OCI-LY1 (cell line): ENCODE measurements around the gene AUH.

Source experiments
- H2AFZ ChIP-seq: fragments of 200-600 bp; sonication (generic), shearing (Covaris generic); 2 replicates; pipeline ENCODE4 v1.6.0; 2014; ENCODE audit warnings: antibody characterized with exemption, mild to moderate bottlenecking, low read length
- H3F3A ChIP-seq: fragments of 200-600 bp; sonication (generic), shearing (Covaris generic); 2 replicates; pipeline ENCODE4 v1.6.0; 2014; ENCODE audit warnings: mild to moderate bottlenecking, antibody characterized with exemption, low read length, moderate library complexity; ENCODE audit not compliant: insufficient read depth
- H3K27ac ChIP-seq: fragments of 200-600 bp; sonication (generic); 2 replicates; pipeline ENCODE4 v1.5.1; 2014; ENCODE audit warnings: low read length, mixed run types, mild to moderate bottlenecking, low read depth; ENCODE audit not compliant: poor library complexity, severe bottlenecking
- H3K27me3 ChIP-seq: fragments of 200-600 bp; sonication (generic); 2 replicates; pipeline ENCODE4 v1.6.0; 2014; ENCODE audit warnings: antibody characterized with exemption, mild to moderate bottlenecking, low read length, moderate library complexity; ENCODE audit not compliant: insufficient read depth
- H3K36me3 ChIP-seq: fragments of 200-600 bp; sonication (generic); 2 replicates; pipeline ENCODE4 v1.6.1; 2014; ENCODE audit warnings: mild to moderate bottlenecking, antibody characterized with exemption, low read length, moderate library complexity, mixed read lengths; ENCODE audit not compliant: insufficient read depth
- H3K4me1 ChIP-seq: fragments of 200-600 bp; sonication (generic); 2 replicates; pipeline ENCODE4 v1.5.1; 2014; ENCODE audit warnings: mild to moderate bottlenecking, low read length, moderate library complexity; ENCODE audit not compliant: insufficient read depth, severe bottlenecking
- H3K4me2 ChIP-seq: fragments of 200-600 bp; sonication (generic), shearing (Covaris generic); 2 replicates; pipeline ENCODE4 v1.6.1; 2014; ENCODE audit warnings: low read length
- H3K4me3 ChIP-seq: fragments of 200-600 bp; sonication (generic); 2 replicates; pipeline ENCODE4 v1.5.1; 2014; ENCODE audit warnings: low read length, low read depth, mild to moderate bottlenecking, mixed read lengths; ENCODE audit not compliant: poor library complexity, severe bottlenecking
- H3K79me2 ChIP-seq: fragments of 200-600 bp; shearing (Covaris generic); 2 replicates; pipeline ENCODE4 v1.6.1; 2016; ENCODE audit warnings: mixed run types, low read length, mixed read lengths; ENCODE audit not compliant: insufficient read depth
- H3K9ac ChIP-seq: fragments of 200-600 bp; sonication (generic), shearing (Covaris generic); 2 replicates; pipeline ENCODE4 v1.6.1; 2014; ENCODE audit warnings: mild to moderate bottlenecking, low read length, mixed read lengths
- H3K9me2 ChIP-seq: fragments of 200-600 bp; sonication (generic), shearing (Covaris generic); 2 replicates; pipeline ENCODE4 v1.6.1; 2014; ENCODE audit warnings: low read depth, mild to moderate bottlenecking, low read length, mixed read lengths
- H3K9me3 ChIP-seq: fragments of 200-600 bp; shearing (Covaris generic); 2 replicates; pipeline ENCODE4 v1.6.1; 2014; ENCODE audit warnings: low read length, mixed read lengths
- H4K20me1 ChIP-seq: fragments of 200-600 bp; sonication (generic), shearing (Covaris generic); 2 replicates; pipeline ENCODE4 v1.6.0; 2016; ENCODE audit warnings: mild to moderate bottlenecking, low read length; ENCODE audit not compliant: insufficient read depth
- CTCF ChIP-seq: fragments of 200-600 bp; sonication (generic), shearing (Covaris generic); IDR thresholded peaks from 2 replicates; pipeline ENCODE4 v1.5.1; 2017; ENCODE audit warnings: mild to moderate bottlenecking, antibody characterized with exemption, low read length, moderate library complexity, mixed read lengths
- EZH2 ChIP-seq: fragments of 200-600 bp; sonication (generic), shearing (Covaris generic); IDR thresholded peaks from 2 replicates; pipeline ENCODE4 v1.8.0; 2017; ENCODE audit warnings: borderline replicate concordance, mixed run types, mild to moderate bottlenecking, antibody characterized with exemption, low read length, moderate library complexity, mixed read lengths

The AUH gene

DNA sequence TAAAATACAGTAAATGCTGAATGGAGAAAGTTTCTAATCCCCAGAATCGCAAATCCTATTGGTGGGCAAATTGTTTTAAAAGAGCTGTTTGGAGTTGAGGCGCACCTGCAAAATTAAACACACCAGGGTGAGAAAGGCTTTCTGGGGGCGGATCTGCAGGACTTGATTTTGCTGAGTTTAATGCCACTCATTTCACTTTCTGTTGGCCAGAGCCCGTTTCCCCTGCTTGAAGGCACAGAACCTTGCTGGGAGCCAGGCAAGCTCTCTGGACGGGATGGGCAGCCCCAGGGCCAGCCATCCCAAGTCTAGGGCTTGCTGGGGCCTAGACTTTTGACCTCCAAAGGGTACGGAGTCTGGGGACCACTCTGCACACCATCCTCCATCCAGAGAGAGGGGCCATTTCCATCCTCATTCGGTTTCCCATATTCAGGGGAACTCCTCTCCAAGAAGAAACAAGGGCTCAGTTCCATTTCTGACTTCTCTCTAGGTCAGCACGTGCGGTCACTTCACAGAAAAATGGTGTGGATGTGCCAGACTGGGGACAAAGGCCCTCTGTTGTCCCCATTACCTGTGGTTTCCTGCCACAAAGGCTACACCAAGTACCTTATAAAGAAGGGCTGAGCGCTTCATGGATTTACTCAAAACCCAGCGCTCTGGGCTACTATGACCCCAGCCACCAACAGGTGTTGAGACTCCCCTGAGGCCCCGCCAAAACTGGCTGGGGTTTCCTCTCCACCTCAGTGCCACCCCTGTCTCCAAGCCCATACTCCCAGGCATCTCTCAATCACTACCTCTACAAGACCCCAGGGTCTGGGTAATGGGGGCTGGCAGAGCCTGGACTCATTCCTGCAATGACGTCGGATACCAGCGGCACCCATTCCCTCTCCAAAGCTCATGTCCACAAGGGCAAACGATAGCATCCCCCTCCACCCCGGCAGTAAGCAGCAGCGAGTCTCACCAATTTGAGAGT lies 170.0 kb downstream of the AUH start:
- TF ChIP-seq CTCF (no peak), EZH2 (no peak)
- no peaks in the 10 kb centered on the region for H3K36me3 ChIP-seq
- H3K4me2 ChIP-seq = no peak overlapping the region
- no peak overlapping the region for H3K27ac ChIP-seq
- H3K9ac ChIP-seq = no peak overlapping the region
- no peaks in the 10 kb centered on the region for H3K9me2 ChIP-seq
- no peaks in the 10 kb centered on the region for H4K20me1 ChIP-seq
- no peaks in the 10 kb centered on the region for H3K79me2 ChIP-seq
- peaks cover 27% of the 10 kb centered on the region for H3K4me1 ChIP-seq
- no peak overlapping the region for H2AFZ ChIP-seq
- no peak overlapping the region for H3K4me3 ChIP-seq
- no peaks in the 10 kb centered on the region for H3F3A ChIP-seq
- H3K9me3 ChIP-seq = no peaks in the 10 kb centered on the region
- peaks cover 10% of the 10 kb centered on the region; the same call in 1 of the 2 replicates for H3K27me3 ChIP-seq

DNA sequence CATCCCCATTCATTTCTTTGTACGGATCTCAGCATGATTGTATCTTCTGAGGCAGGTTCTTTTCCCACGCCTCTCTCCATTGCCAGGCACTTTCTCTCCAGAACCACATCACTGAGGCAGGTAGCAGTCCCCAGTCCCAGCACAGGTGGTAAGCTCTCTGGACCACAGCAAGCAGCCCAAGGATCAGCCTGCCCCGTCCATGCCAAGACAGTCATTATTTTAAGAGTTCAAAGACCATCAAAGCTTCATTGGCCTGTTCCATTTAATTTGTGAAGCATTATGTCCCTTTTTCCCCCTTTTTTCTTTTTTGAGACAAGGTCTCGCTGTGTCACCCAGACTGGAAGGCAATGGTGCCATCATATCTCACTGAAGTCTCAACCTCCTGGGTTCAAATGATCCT lies 171.7 kb downstream of the AUH start:
- no peaks in the 10 kb centered on the region for H3F3A ChIP-seq
- H2AFZ ChIP-seq = no peak overlapping the region
- H3K79me2 ChIP-seq = no peaks in the 10 kb centered on the region
- no peak overlapping the region for H3K4me3 ChIP-seq
- H3K36me3 ChIP-seq = no peaks in the 10 kb centered on the region
- no peak for TF ChIP-seq EZH2
- TF ChIP-seq CTCF = no peak
- no peak overlapping the region for H3K4me2 ChIP-seq
- no peaks in the 10 kb centered on the region for H4K20me1 ChIP-seq
- peaks cover 27% of the 10 kb centered on the region for H3K4me1 ChIP-seq
- H3K27ac ChIP-seq = no peak overlapping the region
- no peaks in the 10 kb centered on the region for H3K9me3 ChIP-seq
- peaks cover 10% of the 10 kb centered on the region; the same call in 1 of the 2 replicates for H3K27me3 ChIP-seq
- H3K9ac ChIP-seq = no peak overlapping the region
- H3K9me2 ChIP-seq = no peaks in the 10 kb centered on the region

DNA sequence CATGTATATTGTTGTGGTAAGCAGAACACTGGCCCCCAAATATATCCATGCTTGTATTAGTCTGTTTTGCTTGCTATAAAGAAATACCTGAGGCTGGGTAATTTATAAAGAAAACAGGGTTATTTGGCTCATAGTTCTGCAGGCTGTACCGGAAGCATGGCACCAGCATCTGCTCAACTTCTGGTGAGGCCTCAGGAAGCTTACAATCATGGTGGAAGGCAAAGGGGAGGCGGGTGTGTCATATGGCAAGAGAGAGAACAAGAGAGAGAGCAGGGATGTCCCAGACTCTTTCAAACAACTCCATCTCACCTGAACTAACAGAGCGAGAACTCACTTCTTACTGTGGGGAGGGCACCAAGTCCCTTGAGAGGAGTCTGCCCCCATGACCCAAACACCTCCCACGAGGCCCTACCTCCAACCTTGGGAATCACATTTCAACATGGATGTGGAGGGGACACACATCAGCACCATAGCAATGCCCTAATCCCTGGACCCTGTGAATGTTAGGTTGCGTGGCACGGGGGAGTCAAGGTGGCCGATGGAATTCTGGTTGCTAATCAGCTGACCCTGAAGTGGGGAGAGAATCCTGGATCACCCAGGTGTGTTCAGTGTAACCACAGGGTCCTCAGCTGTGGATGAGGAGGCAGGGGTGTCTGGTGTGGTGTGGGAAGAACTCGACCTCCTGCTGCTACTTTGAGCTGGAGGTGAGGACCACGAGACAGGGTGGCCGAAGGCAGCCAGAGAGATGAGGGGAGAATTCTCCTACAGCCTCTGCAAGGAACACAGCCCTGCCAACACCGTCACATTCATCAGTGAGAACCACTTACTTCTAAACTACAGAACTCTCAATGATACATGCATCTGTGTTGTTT lies 172.8 kb downstream of the AUH start:
- peaks cover 24% of the 10 kb centered on the region for H3K4me1 ChIP-seq
- no peak for TF ChIP-seq CTCF
- TF ChIP-seq EZH2 = no peak
- no peak overlapping the region for H3K27ac ChIP-seq
- no peaks in the 10 kb centered on the region for H3K9me3 ChIP-seq
- no peak overlapping the region for H3K4me2 ChIP-seq
- no peak overlapping the region for H2AFZ ChIP-seq
- H4K20me1 ChIP-seq = no peaks in the 10 kb centered on the region
- no peaks in the 10 kb centered on the region for H3K9me2 ChIP-seq
- peaks cover 10% of the 10 kb centered on the region; the same call in 1 of the 2 replicates for H3K27me3 ChIP-seq
- H3K4me3 ChIP-seq = no peak overlapping the region
- H3F3A ChIP-seq = no peaks in the 10 kb centered on the region
- H3K36me3 ChIP-seq = no peaks in the 10 kb centered on the region
- H3K79me2 ChIP-seq = no peaks in the 10 kb centered on the region
- no peak overlapping the region for H3K9ac ChIP-seq
